Heart left ventricle (tissue), 13 donors: ENCODE results near the gene COL15A1.

Source experiments
- POLR2A ChIP-seq, 2 donors: fragments of 450-650 bp; IDR thresholded peaks; one replicate each; pipeline ENCODE4 v1.6.1; 2017; ENCODE audit warnings: antibody characterized with exemption in 2 of 2, mild to moderate bottlenecking in 2 of 2, moderate library complexity in 2 of 2
- TF ChIP-seq, protein P1 (sequence below), 12 donors: fragments of 200-600 bp; sonication (generic) in 4 of 12; IDR thresholded peaks; one replicate each; pipeline versions ENCODE4 v1.5.0 to v1.8.0; 2018 to 2022; ENCODE audit warnings: antibody characterized with exemption in 12 of 12, mild to moderate bottlenecking in 5 of 12
- donor health status: ischemic (EF 13 %, LVEDD 7.1; RV severe dilation, severe dysfunction).
- donor health status: DM: no; HTN: yes; CAD: no.
- donor health status: DM: no; HTN: no; CAD: no.
- donor health status: ischemic (EF 25% LVEDD 6.9; RV normal size, moderate dysfunction).
- donor health status: ischemic (EF 25% LVEDD 5.7; RV mildly dilated, moderate dysfunction).
- donor health status: ischemic (EF 35%, LVEDD 5.7; RV mildly dilated, moderate dysfunction).
- donor health status: nonischemic (EF 11% LVEDD 7.7; RV severe dilation, severe dysfunction).
- donor health status: DM: yes; HTN: yes; CAD: no.
- donor health status: PGD.
- donor health status: ischemic (EF 29% LVEDD 5.4; RV normal size, mild dysfunction).
- donor health status: nonischemic (EF 23%, LVEDD 6.1; RV moderate dilation, normal function).

- TF ChIP-seq, protein P1, sequence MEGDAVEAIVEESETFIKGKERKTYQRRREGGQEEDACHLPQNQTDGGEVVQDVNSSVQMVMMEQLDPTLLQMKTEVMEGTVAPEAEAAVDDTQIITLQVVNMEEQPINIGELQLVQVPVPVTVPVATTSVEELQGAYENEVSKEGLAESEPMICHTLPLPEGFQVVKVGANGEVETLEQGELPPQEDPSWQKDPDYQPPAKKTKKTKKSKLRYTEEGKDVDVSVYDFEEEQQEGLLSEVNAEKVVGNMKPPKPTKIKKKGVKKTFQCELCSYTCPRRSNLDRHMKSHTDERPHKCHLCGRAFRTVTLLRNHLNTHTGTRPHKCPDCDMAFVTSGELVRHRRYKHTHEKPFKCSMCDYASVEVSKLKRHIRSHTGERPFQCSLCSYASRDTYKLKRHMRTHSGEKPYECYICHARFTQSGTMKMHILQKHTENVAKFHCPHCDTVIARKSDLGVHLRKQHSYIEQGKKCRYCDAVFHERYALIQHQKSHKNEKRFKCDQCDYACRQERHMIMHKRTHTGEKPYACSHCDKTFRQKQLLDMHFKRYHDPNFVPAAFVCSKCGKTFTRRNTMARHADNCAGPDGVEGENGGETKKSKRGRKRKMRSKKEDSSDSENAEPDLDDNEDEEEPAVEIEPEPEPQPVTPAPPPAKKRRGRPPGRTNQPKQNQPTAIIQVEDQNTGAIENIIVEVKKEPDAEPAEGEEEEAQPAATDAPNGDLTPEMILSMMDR (IDR thresholded peaks at IDR 0.05): no peak
- no peak for TF ChIP-seq POLR2A (IDR thresholded peaks at IDR 0.05)
Measured at GRCh38 chr9:99039505-99040182, 95.9 kb downstream of the COL15A1 start.
